ENCODE results near the gene PAMR1.

PAMR1 gene

GRCh38 chr11:35491231-35491871 lies 34.1 kb downstream of the PAMR1 start:
- DNase-seq = no peak

- DNase-seq = no peak
Measured at GRCh38 chr11:35488117-35488516, 37.3 kb downstream of the PAMR1 start.

- DNase-seq = no peak
Measured at GRCh38 chr11:35487532-35488078, 37.8 kb downstream of the PAMR1 start.

- no peak for DNase-seq
Measured at GRCh38 chr11:35486934-35487333, 38.5 kb downstream of the PAMR1 start.

- no peak for DNase-seq
Measured at GRCh38 chr11:35486446-35486845, 39.0 kb downstream of the PAMR1 start.

GRCh38 chr11:35485656-35486322 lies 39.6 kb downstream of the PAMR1 start:
- DNase-seq = no peak

GRCh38 chr11:35484435-35484834 lies 41.0 kb downstream of the PAMR1 start:
- DNase-seq = no peak

GRCh38 chr11:35483131-35483820 lies 42.1 kb downstream of the PAMR1 start:
- no peak for DNase-seq

- no peak for DNase-seq
Measured at GRCh38 chr11:35479731-35480130, 45.7 kb downstream of the PAMR1 start.

- DNase-seq = no peak
Measured at GRCh38 chr11:35478471-35479091, 46.8 kb downstream of the PAMR1 start.

- DNase-seq = no peak
Measured at GRCh38 chr11:35477901-35478300, 47.5 kb downstream of the PAMR1 start.

- no peak for DNase-seq
Measured at GRCh38 chr11:35474688-35475087, 50.7 kb downstream of the PAMR1 start.

GRCh38 chr11:35473795-35474374 lies 51.5 kb downstream of the PAMR1 start:
- DNase-seq = no peak

GRCh38 chr11:35470616-35471015 lies 54.8 kb downstream of the PAMR1 start:
- no peak for DNase-seq

GRCh38 chr11:35466058-35466457 lies 59.4 kb downstream of the PAMR1 start:
- DNase-seq = no peak

- no peak for DNase-seq
Measured at GRCh38 chr11:35464308-35464707, 61.1 kb downstream of the PAMR1 start.

GRCh38 chr11:35463331-35463751 lies 62.1 kb downstream of the PAMR1 start:
- DNase-seq = no peak

GRCh38 chr11:35461917-35462538 lies 63.4 kb downstream of the PAMR1 start:
- no peak for DNase-seq

GRCh38 chr11:35459489-35459888 lies 65.9 kb downstream of the PAMR1 start:
- no peak for DNase-seq

GRCh38 chr11:35458846-35459245 lies 66.6 kb downstream of the PAMR1 start:
- no peak for DNase-seq

GRCh38 chr11:35454362-35454761 lies 71.1 kb downstream of the PAMR1 start:
- no peak for DNase-seq

- DNase-seq = no peak
Measured at GRCh38 chr11:35436581-35437250, 88.7 kb downstream of the PAMR1 start.

Data from NCI-H1436 treated with DMSO at 0.1 percent for 48 hours (cell line).